H9 (cell line): Measurements from ENCODE around the gene TENM3. TPM values are rescaled to one million over a fixed set of nuclear protein-coding genes. Genes with fewer than 3 reads are reported as not detected.

Experiments
- DNase-seq: peaks from one replicate; pipeline ENCODE4 v3.0.0-alpha.2; 2017
- H2AFZ ChIP-seq: one replicate; pipeline ENCODE4 v1.6.1; 2013; ENCODE audit warnings: mild to moderate bottlenecking, low read length, control low read depth, moderate library complexity
- H2AK5ac ChIP-seq: 2 replicates; pipeline ENCODE4 v1.6.1; 2013; ENCODE audit warnings: low read length, control low read depth, mixed read lengths; ENCODE audit not compliant: insufficient read length
- H2BK120ac ChIP-seq: one replicate; pipeline ENCODE4 v1.6.1; 2013; ENCODE audit warnings: low read depth, mild to moderate bottlenecking, low read length, control low read depth, inconsistent platforms; ENCODE audit not compliant: poor library complexity, severe bottlenecking
- H2BK12ac ChIP-seq: 2 replicates; pipeline ENCODE4 v1.6.1; 2013; ENCODE audit warnings: low read length, control low read depth, mixed read lengths, low read depth; ENCODE audit not compliant: insufficient read length
- H2BK15ac ChIP-seq: 2 replicates; pipeline ENCODE4 v1.6.1; 2013; ENCODE audit warnings: low read depth, low read length, control low read depth
- H2BK20ac ChIP-seq: one replicate; pipeline ENCODE4 v1.6.1; 2013; ENCODE audit warnings: low read depth, mild to moderate bottlenecking, low read length, control low read depth, inconsistent platforms; ENCODE audit not compliant: poor library complexity, severe bottlenecking
- H2BK5ac ChIP-seq: 2 replicates; pipeline ENCODE4 v1.6.1; 2013; ENCODE audit warnings: low read length, control low read depth, mixed read lengths; ENCODE audit not compliant: insufficient read length
- H3K14ac ChIP-seq: 2 replicates; pipeline ENCODE4 v1.6.1; 2013; ENCODE audit warnings: low read length, control low read depth; ENCODE audit not compliant: insufficient read depth
- H3K18ac ChIP-seq: 2 replicates; pipeline ENCODE4 v1.6.1; 2013; ENCODE audit warnings: low read depth, mild to moderate bottlenecking, mixed read lengths, low read length, control low read depth; ENCODE audit not compliant: insufficient read length
- H3K23ac ChIP-seq: 2 replicates; pipeline ENCODE4 v1.6.1; 2013; ENCODE audit warnings: low read length, control low read depth, mixed read lengths, low read depth; ENCODE audit not compliant: insufficient read length
- H3K23me2 ChIP-seq: 2 replicates; pipeline ENCODE4 v1.6.1; 2013; ENCODE audit warnings: low read depth, mild to moderate bottlenecking, mixed read lengths, low read length, control low read depth; ENCODE audit not compliant: insufficient read length, poor library complexity, severe bottlenecking
- H3K27ac ChIP-seq: 2 replicates; pipeline ENCODE4 v1.5.1; 2013; ENCODE audit warnings: low read length, control low read depth, mixed read lengths, low read depth; ENCODE audit not compliant: insufficient read length
- H3K27me3 ChIP-seq: 2 replicates; pipeline ENCODE4 v1.6.1; 2013; ENCODE audit warnings: low read length, control low read depth, inconsistent platforms; ENCODE audit not compliant: insufficient read depth
- H3K4ac ChIP-seq: 2 replicates; pipeline ENCODE4 v1.6.1; 2013; ENCODE audit warnings: low read depth, mild to moderate bottlenecking, control low read depth, inconsistent platforms, low read length, moderate library complexity
- H3K4me1 ChIP-seq: 2 replicates; pipeline ENCODE4 v1.6.1; 2013; ENCODE audit warnings: low read length, control low read depth, inconsistent platforms; ENCODE audit not compliant: insufficient read depth
- H3K4me2 ChIP-seq: 2 replicates; pipeline ENCODE4 v1.6.1; 2013; ENCODE audit warnings: low read length, control low read depth, mixed read lengths; ENCODE audit not compliant: insufficient read length, insufficient read depth
- H3K56ac ChIP-seq: 2 replicates; pipeline ENCODE4 v1.6.1; 2013; ENCODE audit warnings: low read depth, mild to moderate bottlenecking, mixed read lengths, low read length, control low read depth; ENCODE audit not compliant: insufficient read length
- H3K79me1 ChIP-seq: 2 replicates; pipeline ENCODE4 v1.6.1; 2013; ENCODE audit warnings: low read depth, mild to moderate bottlenecking, moderate library complexity, low read length, control low read depth, inconsistent platforms; ENCODE audit not compliant: insufficient read depth, poor library complexity, severe bottlenecking
- H3K79me2 ChIP-seq: 2 replicates; pipeline ENCODE4 v1.6.1; 2013; ENCODE audit warnings: low read length, control low read depth, inconsistent platforms; ENCODE audit not compliant: insufficient read depth
- H3K9ac ChIP-seq: 2 replicates; pipeline ENCODE4 v1.6.1; 2013; ENCODE audit warnings: low read length, control low read depth, mixed read lengths; ENCODE audit not compliant: insufficient read length; ENCODE audit errors: extremely low read depth
- H3K9me3 ChIP-seq: one replicate; pipeline ENCODE4 v1.6.1; 2013; ENCODE audit warnings: low read depth, low read length, inconsistent platforms; ENCODE audit not compliant: control insufficient read depth
- H3T11ph ChIP-seq: one replicate; pipeline ENCODE4 v1.6.1; 2013; ENCODE audit warnings: mild to moderate bottlenecking, low read length, control low read depth, inconsistent platforms
- H4K20me1 ChIP-seq: one replicate; pipeline ENCODE4 v1.6.1; 2013; ENCODE audit not compliant: control insufficient read depth, insufficient read length, insufficient read depth
- H4K5ac ChIP-seq: 2 replicates; pipeline ENCODE4 v1.6.1; 2013; ENCODE audit warnings: low read depth, mild to moderate bottlenecking, mixed read lengths, low read length, control low read depth; ENCODE audit not compliant: insufficient read length
- H4K8ac ChIP-seq: replicated peaks from 2 replicates; pipeline ENCODE4 v1.6.1; 2013; ENCODE audit warnings: low read length, control low read depth, mixed read lengths, low read depth; ENCODE audit not compliant: insufficient read length
- H4K91ac ChIP-seq: 2 replicates; pipeline ENCODE4 v1.6.1; 2013; ENCODE audit warnings: low read depth, mild to moderate bottlenecking, moderate library complexity, mixed read lengths, low read length, control low read depth; ENCODE audit not compliant: insufficient read length
- H3K27ac Mint-ChIP-seq, 3 experiments: 2 replicates in 2 of 3; 3 replicates in 1 of 3; pipeline ENCODE4 v1.8.0; 2020 to 2021; ENCODE audit warnings: mixed read lengths in 3 of 3, mild to moderate bottlenecking in 1 of 3, moderate library complexity in 1 of 3
- H3K27me3 Mint-ChIP-seq: 2 replicates; pipeline ENCODE4 v1.8.0; 2021; ENCODE audit warnings: low read depth, mild to moderate bottlenecking, moderate library complexity, mixed read lengths
- H3K36me3 Mint-ChIP-seq, 3 experiments: 2 replicates in 2 of 3; 3 replicates in 1 of 3; pipeline ENCODE4 v1.8.0; 2020 to 2021; ENCODE audit warnings: low read depth in 3 of 3, mixed read lengths in 3 of 3; ENCODE audit not compliant: insufficient read depth in 1 of 3
- H3K4me1 Mint-ChIP-seq, 2 experiments: 2 replicates each; pipeline ENCODE4 v1.8.0; 2020; ENCODE audit warnings: mixed read lengths in 2 of 2
- H3K4me3 Mint-ChIP-seq, 2 experiments: 2 replicates in 1 of 2; 3 replicates in 1 of 2; pipeline ENCODE4 v1.8.0; 2020 to 2021; ENCODE audit warnings: mild to moderate bottlenecking in 2 of 2, mixed read lengths in 2 of 2, moderate library complexity in 1 of 2
- H3K9me3 Mint-ChIP-seq, 2 experiments: 2 replicates in 1 of 2; 3 replicates in 1 of 2; pipeline ENCODE4 v1.8.0; 2020; ENCODE audit warnings: mild to moderate bottlenecking in 2 of 2, mixed read lengths in 2 of 2, moderate library complexity in 1 of 2
- WGBS: extraction: QIAGEN DNeasy Blood & Tissue Kit; methylation state at CpG from one replicate; pipeline ENCODE4 v1.1.7; 2013; ENCODE audit warnings: missing lambda C conversion rate, low lambda C conversion rate, mixed read lengths; ENCODE audit not compliant: insufficient read length; ENCODE audit errors: extremely low coverage; 5-methylcytosine and 5-hydroxymethylcytosine counted together
- total RNA-seq: library from RNA; stranded (reverse); gene quantifications from 2 replicates; pipeline ENCODE4 v1.2.1, GENCODE V29; 2021
- TF ChIP-seq, protein P1 (sequence below): fragments of 200-600 bp; sonication (generic); conservative IDR thresholded peaks from 3 replicates; pipeline ENCODE4 v1.8.0; 2021; ENCODE audit warnings: antibody characterized with exemption, mild to moderate bottlenecking

Gene TENM3
- total RNA-seq, 1 experiment from 2014 or later = 49.6 TPM

DNA sequence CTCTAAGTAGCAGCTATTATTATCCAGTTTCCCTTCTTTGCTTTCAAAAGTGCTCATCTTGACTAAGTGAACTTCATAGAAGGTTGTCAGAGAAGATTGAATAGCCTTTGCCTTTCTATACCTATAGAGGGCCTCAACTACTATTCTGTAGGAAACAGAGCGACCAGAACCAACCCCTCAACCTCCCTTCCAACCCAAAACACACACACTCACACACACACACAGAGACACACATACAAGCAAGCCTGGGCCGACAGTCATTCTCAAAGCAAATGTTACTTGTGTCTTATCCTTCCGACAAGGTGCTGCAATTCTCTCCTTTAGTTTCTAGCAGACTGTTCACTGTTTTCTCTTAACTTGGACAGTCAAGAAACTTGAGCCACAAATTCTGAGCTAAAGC lies 472.3 kb downstream of the TENM3 start:
- H3K9ac ChIP-seq = no peak overlapping the region
- Mint-ChIP-seq H3K27ac (peak overlapping the region in 2 of 3 experiments; percentile 36 to 69; a peak in 4 of 7 replicates), H3K4me1 (peaks cover 15 to 25% of the 10 kb centered on the region in 2 experiments), H3K27me3 (no peaks in the 10 kb centered on the region), H3K4me3 (no peak overlapping the region), H3K9me3 (no peaks in the 10 kb centered on the region), H3K36me3 (peaks cover 4 to 13% (median 12%) of the 10 kb centered on the region in 3 experiments; a peak in 6 of 7 replicates)
- H2AFZ ChIP-seq = no peak overlapping the region
- H2BK120ac ChIP-seq = no peak overlapping the region
- H3K4me1 ChIP-seq = peaks cover 13% of the 10 kb centered on the region
- no peak overlapping the region for H2AK5ac ChIP-seq
- H3K14ac ChIP-seq = no peak overlapping the region
- no CpG with 5 or more reads among the region's 3 CpGs for WGBS
- no peak for DNase-seq
- H4K5ac ChIP-seq = no peak overlapping the region
- H3K4ac ChIP-seq = no peak overlapping the region
- H2BK15ac ChIP-seq = no peak overlapping the region
- no peak overlapping the region for H3K23ac ChIP-seq
- H3K79me1 ChIP-seq = no peaks in the 10 kb centered on the region
- no peak overlapping the region for H2BK20ac ChIP-seq
- no peak overlapping the region for H2BK12ac ChIP-seq
- no peak overlapping the region for H3T11ph ChIP-seq
- no peak overlapping the region for H4K91ac ChIP-seq
- TF ChIP-seq, protein P1, sequence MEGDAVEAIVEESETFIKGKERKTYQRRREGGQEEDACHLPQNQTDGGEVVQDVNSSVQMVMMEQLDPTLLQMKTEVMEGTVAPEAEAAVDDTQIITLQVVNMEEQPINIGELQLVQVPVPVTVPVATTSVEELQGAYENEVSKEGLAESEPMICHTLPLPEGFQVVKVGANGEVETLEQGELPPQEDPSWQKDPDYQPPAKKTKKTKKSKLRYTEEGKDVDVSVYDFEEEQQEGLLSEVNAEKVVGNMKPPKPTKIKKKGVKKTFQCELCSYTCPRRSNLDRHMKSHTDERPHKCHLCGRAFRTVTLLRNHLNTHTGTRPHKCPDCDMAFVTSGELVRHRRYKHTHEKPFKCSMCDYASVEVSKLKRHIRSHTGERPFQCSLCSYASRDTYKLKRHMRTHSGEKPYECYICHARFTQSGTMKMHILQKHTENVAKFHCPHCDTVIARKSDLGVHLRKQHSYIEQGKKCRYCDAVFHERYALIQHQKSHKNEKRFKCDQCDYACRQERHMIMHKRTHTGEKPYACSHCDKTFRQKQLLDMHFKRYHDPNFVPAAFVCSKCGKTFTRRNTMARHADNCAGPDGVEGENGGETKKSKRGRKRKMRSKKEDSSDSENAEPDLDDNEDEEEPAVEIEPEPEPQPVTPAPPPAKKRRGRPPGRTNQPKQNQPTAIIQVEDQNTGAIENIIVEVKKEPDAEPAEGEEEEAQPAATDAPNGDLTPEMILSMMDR = no peak; the same call in 2 of the 3 replicates
- H4K8ac ChIP-seq = no peak overlapping the region
- H3K27ac ChIP-seq = peak overlapping the region; percentile 46
- H4K20me1 ChIP-seq = no peaks in the 10 kb centered on the region
- no peaks in the 10 kb centered on the region for H3K79me2 ChIP-seq
- H3K56ac ChIP-seq = no peak overlapping the region
- H3K27me3 ChIP-seq = no peaks in the 10 kb centered on the region
- no peak overlapping the region for H3K18ac ChIP-seq
- no peak overlapping the region for H2BK5ac ChIP-seq
- H3K9me3 ChIP-seq = no peaks in the 10 kb centered on the region
- H3K23me2 ChIP-seq = no peaks in the 10 kb centered on the region
- H3K4me2 ChIP-seq = peak overlapping the region; percentile 11
